ENCODE measurements around the gene ADAT1.

Gene ADAT1

GRCh38 chr16:75590920-75591843 lies 31.9 kb downstream of the ADAT1 start:
- no peak for TF ChIP-seq CTCF (IDR thresholded peaks at IDR 0.05)
- Histone ChIP-seq H3K4me3 (ENCODE audit: low read depth in 1 of 2, low read length in 1 of 2) (no peak overlapping the region), H3K27me3 (no peaks in the 10 kb centered on the region), H3K9me3 (no peaks in the 10 kb centered on the region), H3K4me1 (ENCODE audit: control insufficient read depth in 1 of 2, insufficient read depth in 1 of 2, low read depth in 1 of 2, low read length in 1 of 2) (peaks cover 24 to 25% of the 10 kb centered on the region in 2 experiments), H3K27ac (no peak overlapping the region), H3K36me3 (peaks cover 9% of the 10 kb centered on the region)

DNA sequence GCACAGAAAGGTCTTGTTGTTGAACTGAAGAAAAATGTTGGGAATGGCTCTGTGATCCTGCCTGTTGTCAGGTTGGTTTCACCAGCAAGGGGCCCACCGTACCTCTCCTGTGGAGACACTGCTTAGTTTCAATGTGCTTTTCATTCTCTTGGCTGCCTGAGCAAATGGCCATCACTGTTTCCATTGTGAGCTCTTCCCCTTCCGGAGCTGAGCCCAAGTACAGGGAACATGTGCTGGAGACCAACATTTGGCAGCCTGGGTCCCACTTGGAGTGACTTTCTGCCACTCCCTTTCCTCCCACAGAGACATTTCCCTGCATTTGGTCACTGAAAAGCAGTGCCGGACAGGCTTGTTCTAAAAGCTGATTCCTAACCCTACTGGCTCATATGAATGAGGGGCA lies 33.8 kb downstream of the ADAT1 start:
- Histone ChIP-seq H3K36me3 (peaks cover 9% of the 10 kb centered on the region), H3K4me1 (ENCODE audit: control insufficient read depth in 1 of 2, insufficient read depth in 1 of 2, low read depth in 1 of 2, low read length in 1 of 2) (peaks cover 12% of the 10 kb centered on the region in 2 experiments), H3K27ac (no peak overlapping the region), H3K27me3 (no peaks in the 10 kb centered on the region), H3K4me3 (ENCODE audit: low read depth in 1 of 2, low read length in 1 of 2) (no peak overlapping the region), H3K9me3 (no peaks in the 10 kb centered on the region)
- TF ChIP-seq CTCF (IDR thresholded peaks at IDR 0.05) = no peak

DNA sequence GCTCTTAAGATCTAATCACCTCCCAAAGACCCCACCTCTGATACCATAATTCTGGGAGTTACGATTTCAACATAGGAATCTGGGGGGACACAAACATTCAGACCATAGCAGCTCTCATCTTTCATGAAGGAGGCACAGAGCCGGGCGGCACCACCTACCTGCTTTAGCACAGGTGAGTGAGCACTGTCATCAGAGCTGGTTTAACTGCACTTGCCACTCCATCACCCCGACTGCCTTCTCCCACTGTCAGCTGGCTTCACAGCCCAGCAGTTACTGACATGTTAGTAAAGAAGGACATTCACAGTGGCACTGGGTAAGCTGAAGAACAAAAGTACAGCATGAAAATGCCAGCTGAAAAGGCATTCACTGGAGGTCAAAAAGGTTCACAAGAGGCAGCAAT lies 34.4 kb downstream of the ADAT1 start:
- Histone ChIP-seq H3K27me3 (no peaks in the 10 kb centered on the region), H3K4me3 (ENCODE audit: low read depth in 1 of 2, low read length in 1 of 2) (no peak overlapping the region), H3K27ac (no peak overlapping the region), H3K4me1 (ENCODE audit: control insufficient read depth in 1 of 2, insufficient read depth in 1 of 2, low read depth in 1 of 2, low read length in 1 of 2) (peaks cover 6% of the 10 kb centered on the region in 2 experiments), H3K36me3 (peaks cover 9% of the 10 kb centered on the region), H3K9me3 (no peaks in the 10 kb centered on the region)
- no peak for TF ChIP-seq CTCF (IDR thresholded peaks at IDR 0.05)

GRCh38 chr16:75584108-75584507 lies 39.0 kb downstream of the ADAT1 start:
- Histone ChIP-seq H3K27ac (no peak overlapping the region), H3K4me3 (ENCODE audit: low read depth in 1 of 2, low read length in 1 of 2) (no peak overlapping the region)

DNA sequence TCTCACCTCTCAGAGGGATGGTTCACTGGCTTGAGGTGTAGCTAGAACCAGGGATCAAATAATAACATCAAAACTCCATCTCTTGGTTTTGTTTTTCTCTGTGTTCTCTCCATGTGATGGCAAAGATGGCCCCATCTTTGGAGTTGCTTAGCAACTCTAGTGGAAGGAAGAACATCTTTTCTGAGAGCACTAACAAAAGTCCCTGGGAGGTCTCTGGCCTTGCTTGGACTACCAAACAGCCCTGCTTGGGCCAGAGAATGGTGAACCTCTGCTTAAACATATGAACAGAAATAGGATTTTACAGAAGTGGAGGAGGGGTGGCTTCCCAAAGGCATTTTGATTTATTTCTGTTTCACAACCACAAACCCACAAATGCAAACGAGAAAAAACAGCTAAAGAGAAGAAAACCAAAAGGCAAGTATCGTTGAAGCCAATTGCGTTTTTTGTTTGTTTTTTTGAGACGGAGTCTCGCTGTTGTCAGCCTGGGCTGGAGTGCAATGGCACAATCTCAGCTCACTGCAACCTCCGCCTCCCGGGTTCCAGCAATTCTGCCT lies 43.7 kb downstream of the ADAT1 start:
- Histone ChIP-seq H3K4me1 (ENCODE audit: control insufficient read depth in 1 of 2, insufficient read depth in 1 of 2, low read depth in 1 of 2, low read length in 1 of 2) (no peaks in the 10 kb centered on the region), H3K27ac (no peak overlapping the region), H3K36me3 (peaks cover 64% of the 10 kb centered on the region)

More at GRCh38 chr16:75584108-75584507, 39.0 kb downstream of the ADAT1 start:
- Histone ChIP-seq H3K9me3 (no peaks in the 10 kb centered on the region), H3K36me3 (peaks cover 25% of the 10 kb centered on the region), H3K27me3 (no peaks in the 10 kb centered on the region), H3K4me1 (ENCODE audit: control insufficient read depth in 1 of 2, insufficient read depth in 1 of 2, low read depth in 1 of 2, low read length in 1 of 2) (no peaks in the 10 kb centered on the region)
- TF ChIP-seq CTCF (IDR thresholded peaks at IDR 0.05) = no peak

More for the DNA sequence above, 43.7 kb downstream of the ADAT1 start:
- H3K4me3 ChIP-seq (ENCODE audit: low read depth in 1 of 2, low read length in 1 of 2) = no peak overlapping the region
- TF ChIP-seq CTCF (IDR thresholded peaks at IDR 0.05) = no peak
- H3K9me3 ChIP-seq = no peaks in the 10 kb centered on the region
- no peaks in the 10 kb centered on the region for H3K27me3 ChIP-seq
